Astrocyte (in vitro differentiated cells and primary cell): ENCODE data around the gene CLEC19A.

Experiments used
- CTCF ChIP-seq: IDR thresholded peaks from 2 replicates; pipeline ENCODE4 v1.5.1; 2011; ENCODE audit warnings: low read depth, mild to moderate bottlenecking, inconsistent platforms, low read length, moderate library complexity; ENCODE audit not compliant: insufficient read depth
- EZH2 ChIP-seq: IDR thresholded peaks from 2 replicates; pipeline ENCODE4 v1.6.1; 2012; ENCODE audit warnings: mild to moderate bottlenecking, low read length, inconsistent platforms; ENCODE audit not compliant: insufficient read depth

- TF ChIP-seq EZH2 (no peak), CTCF (no peak)
These were observed 48.8 kb upstream of the CLEC19A start for GRCh38 chr16:19236561-19237209.
